Measurements from ENCODE around the gene ARMC9. TPM values are rescaled to one million over a fixed set of nuclear protein-coding genes. Genes with fewer than 3 reads are reported as not detected.

ARMC9 gene
- total and polyA plus RNA-seq, 2 experiments from 2014 or later: 22.5 to 23.7 TPM

GRCh38 chr2:231213931-231214642 lies 15.7 kb downstream of the ARMC9 start:
- Histone ChIP-seq H3K4me3 (no peak overlapping the region), H3K4me2 (no peak overlapping the region), H2AFZ (no peak overlapping the region), H3K4me1 (ENCODE audit: insufficient read depth) (no peaks in the 10 kb centered on the region), H3K27ac (no peak overlapping the region), H3K9me2 (replicated peaks; ENCODE audit: insufficient read depth) (no peaks in the 10 kb centered on the region), H3K79me2 (no peaks in the 10 kb centered on the region), H3K36me3 (replicated peaks; ENCODE audit: insufficient read depth, low read depth) (no peaks in the 10 kb centered on the region), H3K27me3 (no peaks in the 10 kb centered on the region), H3K9me3 (ENCODE audit: low read depth) (no peaks in the 10 kb centered on the region), H4K20me1 (ENCODE audit: insufficient read depth, poor library complexity, severe bottlenecking) (no peaks in the 10 kb centered on the region)
- DNase-seq (ENCODE audit: low spot score): no peak
- WGBS (ENCODE audit: low lambda C conversion rate, missing lambda C conversion rate): 87% methylated on average over 6 of the region's 6 CpGs
- TF ChIP-seq EZH2phosphoT487 (IDR thresholded peaks at IDR 0.05; ENCODE audit: low read depth, severe bottlenecking, unreplicated experiment) (no peak), CTCF (IDR thresholded peaks at IDR 0.05; ENCODE audit: poor library complexity) (no peak), EZH2 (IDR thresholded peaks at IDR 0.05; ENCODE audit: borderline replicate concordance) (no peak)

- Histone ChIP-seq H3K4me3 (no peak overlapping the region), H4K20me1 (ENCODE audit: insufficient read depth, poor library complexity, severe bottlenecking) (no peaks in the 10 kb centered on the region), H3K27me3 (no peaks in the 10 kb centered on the region), H3K79me2 (no peaks in the 10 kb centered on the region), H3K4me1 (ENCODE audit: insufficient read depth) (peaks cover 3% of the 10 kb centered on the region), H3K4me2 (no peak overlapping the region), H2AFZ (no peak overlapping the region), H3K36me3 (replicated peaks; ENCODE audit: insufficient read depth, low read depth) (no peaks in the 10 kb centered on the region), H3K9me2 (replicated peaks; ENCODE audit: insufficient read depth) (no peaks in the 10 kb centered on the region), H3K9me3 (ENCODE audit: low read depth) (no peaks in the 10 kb centered on the region), H3K27ac (no peak overlapping the region)
- DNase-seq (ENCODE audit: low spot score): no peak
- TF ChIP-seq EZH2phosphoT487 (IDR thresholded peaks at IDR 0.05; ENCODE audit: low read depth, severe bottlenecking, unreplicated experiment): no peak
- no peak for TF ChIP-seq EZH2 (IDR thresholded peaks at IDR 0.05; ENCODE audit: borderline replicate concordance)
- no peak for TF ChIP-seq CTCF (IDR thresholded peaks at IDR 0.05; ENCODE audit: poor library complexity)
- WGBS (ENCODE audit: low lambda C conversion rate, missing lambda C conversion rate): 99% methylated on average over 3 of the region's 3 CpGs
Measured at GRCh38 chr2:231218366-231218765, 19.9 kb downstream of the ARMC9 start.

GRCh38 chr2:231219289-231219688 lies 20.9 kb downstream of the ARMC9 start:
- no peak overlapping the region for H2AFZ ChIP-seq
- TF ChIP-seq EZH2 (IDR thresholded peaks at IDR 0.05; ENCODE audit: borderline replicate concordance) (no peak), CTCF (IDR thresholded peaks at IDR 0.05; ENCODE audit: poor library complexity) (no peak), EZH2phosphoT487 (IDR thresholded peaks at IDR 0.05; ENCODE audit: low read depth, severe bottlenecking, unreplicated experiment) (no peak)
- H3K36me3 ChIP-seq (replicated peaks; ENCODE audit: insufficient read depth, low read depth): no peaks in the 10 kb centered on the region
- no peaks in the 10 kb centered on the region for H4K20me1 ChIP-seq (ENCODE audit: insufficient read depth, poor library complexity, severe bottlenecking)
- H3K4me2 ChIP-seq: no peak overlapping the region
- H3K4me1 ChIP-seq (ENCODE audit: insufficient read depth): peaks cover 3% of the 10 kb centered on the region
- H3K27ac ChIP-seq: no peak overlapping the region
- no peaks in the 10 kb centered on the region for H3K27me3 ChIP-seq
- H3K9me3 ChIP-seq (ENCODE audit: low read depth): no peaks in the 10 kb centered on the region
- no peak for DNase-seq (ENCODE audit: low spot score)
- H3K4me3 ChIP-seq: no peak overlapping the region
- WGBS (ENCODE audit: low lambda C conversion rate, missing lambda C conversion rate): 92% methylated on average over 3 of the region's 3 CpGs
- no peaks in the 10 kb centered on the region for H3K9me2 ChIP-seq (replicated peaks; ENCODE audit: insufficient read depth)
- no peaks in the 10 kb centered on the region for H3K79me2 ChIP-seq
